IMR-90 (cell line): ENCODE data around the gene NMUR1. TPM values are rescaled to one million over a fixed set of nuclear protein-coding genes. Genes with fewer than 3 reads are reported as not detected.

Source experiments
- ATAC-seq: fragments of 200-7000 bp; cut with Tn5 transposase; 2 replicates; pipeline ENCODE4 v1.9.1; 2020; ENCODE audit warnings: low read depth, mild to moderate bottlenecking, moderate library complexity
- BruUV-seq: library from RNA; stranded (reverse); fragments of 400-500 nt; replicated peaks from 2 replicates; lab custom pipeline; 2021; lab: Mats Ljungman, UMichigan
- CTCF ChIA-PET: fragments of 300-600 bp; formaldehyde crosslinking; extraction: SDS; loops from one replicate; lab custom pipeline; 2021; ENCODE audit warnings: antibody characterized with exemption; lab: Yijun Ruan, JAX
- POLR2A ChIA-PET: fragments of 300-600 bp; sonication (Branson Sonifier 250); formaldehyde crosslinking; loops from one replicate; lab custom pipeline; 2022; ENCODE audit warnings: antibody characterized with exemption; ENCODE audit not compliant: unreplicated experiment; lab: Charles Lee
- DNase-seq: peaks from one replicate; pipeline ENCODE4 v3.0.0; 2013
- H2AFZ ChIP-seq: replicated peaks from 2 replicates; pipeline ENCODE3; 2013; ENCODE audit warnings: low read length, mild to moderate bottlenecking; ENCODE audit not compliant: poor library complexity
- H2AK5ac ChIP-seq: 2 replicates; pipeline ENCODE4 v1.6.1; 2013; ENCODE audit warnings: low read depth, low read length, inconsistent platforms
- H2AK9ac ChIP-seq: replicated peaks from 2 replicates; pipeline ENCODE3; 2013; ENCODE audit warnings: mild to moderate bottlenecking, low read depth, low read length, moderate library complexity; ENCODE audit not compliant: poor library complexity
- H2BK120ac ChIP-seq: 2 replicates; pipeline ENCODE4 v1.6.1; 2013; ENCODE audit warnings: low read depth, low read length, inconsistent platforms
- H2BK15ac ChIP-seq: 3 replicates; pipeline ENCODE4 v1.6.1; 2013; ENCODE audit warnings: low read depth, low read length, inconsistent platforms
- H2BK20ac ChIP-seq: 2 replicates; pipeline ENCODE4 v1.6.1; 2013; ENCODE audit warnings: low read depth, mild to moderate bottlenecking, inconsistent platforms, low read length, moderate library complexity
- H2BK5ac ChIP-seq: 2 replicates; pipeline ENCODE4 v1.6.1; 2013; ENCODE audit warnings: mild to moderate bottlenecking, low read depth, low read length, inconsistent platforms; ENCODE audit not compliant: poor library complexity, severe bottlenecking
- H3K14ac ChIP-seq: replicated peaks from 2 replicates; pipeline ENCODE4 v1.6.1; 2013; ENCODE audit warnings: low read depth, low read length, inconsistent platforms
- H3K18ac ChIP-seq: 2 replicates; pipeline ENCODE4 v1.6.1; 2013; ENCODE audit warnings: low read depth, low read length, control low read depth
- H3K23ac ChIP-seq: 2 replicates; pipeline ENCODE4 v1.6.1; 2013; ENCODE audit warnings: low read depth, low read length, inconsistent platforms
- H3K27ac ChIP-seq: 2 replicates; pipeline ENCODE4 v1.5.1; 2013; ENCODE audit warnings: mild to moderate bottlenecking, control low read depth, low read length; ENCODE audit not compliant: insufficient read depth
- H3K27me3 ChIP-seq: 2 replicates; pipeline ENCODE4 v1.6.1; 2013; ENCODE audit warnings: low read length; ENCODE audit not compliant: control insufficient read depth, insufficient read depth
- H3K36me3 ChIP-seq: 2 replicates; pipeline ENCODE4 v1.6.1; 2013; ENCODE audit warnings: low read length, mixed read lengths; ENCODE audit not compliant: control insufficient read depth, insufficient read depth
- H3K4ac ChIP-seq: 2 replicates; pipeline ENCODE4 v1.6.1; 2013; ENCODE audit warnings: low read depth, low read length, inconsistent platforms
- H3K4me1 ChIP-seq: 2 replicates; pipeline ENCODE4 v1.6.1; 2013; ENCODE audit warnings: low read length, mixed read lengths; ENCODE audit not compliant: control insufficient read depth, insufficient read depth
- H3K4me2 ChIP-seq: 2 replicates; pipeline ENCODE4 v1.6.1; 2013; ENCODE audit warnings: low read depth, mild to moderate bottlenecking, control low read depth, low read length, moderate library complexity
- H3K4me3 ChIP-seq: 2 replicates; pipeline ENCODE4 v1.5.1; 2013; ENCODE audit warnings: low read depth, mild to moderate bottlenecking, control low read depth, low read length, moderate library complexity; ENCODE audit not compliant: insufficient read depth
- H3K56ac ChIP-seq: 2 replicates; pipeline ENCODE4 v1.6.1; 2013; ENCODE audit warnings: low read length, inconsistent platforms; ENCODE audit not compliant: insufficient read depth; ENCODE audit errors: extremely low read depth
- H3K79me1 ChIP-seq, 2 experiments: 2 replicates each; pipeline ENCODE4 v1.6.1; 2013; ENCODE audit warnings: low read length in 2 of 2, inconsistent platforms in 1 of 2, low read depth in 1 of 2
- H3K9ac ChIP-seq: 2 replicates; pipeline ENCODE4 v1.6.1; 2013; ENCODE audit warnings: low read depth, low read length, control low read depth
- H3K9me1 ChIP-seq: 2 replicates; pipeline ENCODE4 v1.6.1; 2013; ENCODE audit warnings: low read length, inconsistent platforms; ENCODE audit not compliant: insufficient read depth
- H3K9me3 ChIP-seq: 2 replicates; pipeline ENCODE4 v1.6.1; 2013; ENCODE audit warnings: low read length; ENCODE audit not compliant: control insufficient read depth, insufficient read depth
- H4K20me1 ChIP-seq: 2 replicates; pipeline ENCODE4 v1.6.1; 2013; ENCODE audit warnings: low read length, inconsistent platforms; ENCODE audit not compliant: insufficient read depth
- H4K5ac ChIP-seq: 2 replicates; pipeline ENCODE4 v1.6.1; 2013; ENCODE audit warnings: mild to moderate bottlenecking, low read depth, low read length, control low read depth
- H4K8ac ChIP-seq, 2 experiments: 2 replicates each; pipeline ENCODE4 v1.6.1; 2013; ENCODE audit warnings: low read depth in 2 of 2, low read length in 2 of 2, control low read depth in 1 of 2, inconsistent platforms in 1 of 2
- H4K91ac ChIP-seq: 2 replicates; pipeline ENCODE4 v1.6.1; 2013; ENCODE audit warnings: low read depth, low read length, inconsistent platforms; ENCODE audit not compliant: insufficient read depth
- BHLHE40 ChIP-seq: fragments of 150-350 bp; IDR thresholded peaks from 2 replicates; pipeline ENCODE4 v1.6.1; 2016; ENCODE audit warnings: mild to moderate bottlenecking, low read depth, low read length
- CEBPB ChIP-seq: IDR thresholded peaks from 2 replicates; pipeline ENCODE4 v1.6.1; 2012; ENCODE audit warnings: low read depth, low read length, improper control_type of control experiment
- FOS ChIP-seq: fragments of 150-350 bp; IDR thresholded peaks from 2 replicates; pipeline ENCODE4 v1.6.1; 2016; ENCODE audit warnings: low read depth, low read length
- WGBS, 2 experiments: methylation state at CpG; one replicate each; pipeline versions ENCODE4 v1.1.5 to v1.1.7; 2013; ENCODE audit warnings: missing lambda C conversion rate in 2 of 2; ENCODE audit not compliant: insufficient read length in 1 of 2; ENCODE audit errors: extremely low coverage in 2 of 2; 5-methylcytosine and 5-hydroxymethylcytosine counted together
- dilution Hi-C: fragments of 300-500 bp; cut with HindIII; formaldehyde crosslinking; loops from one replicate; pipeline ENCODE4 v1.14.3; 2018; ENCODE audit warnings: low sequenced_read_pairs; ENCODE audit not compliant: unreplicated experiment
- in situ Hi-C: fragments of 300-500 bp; cut with MboI; formaldehyde crosslinking; loops from 3 replicates; pipeline ENCODE4 v1.14.3; 2019; ENCODE audit warnings: low sequenced_read_pairs, inconsistent platforms, mixed read lengths
- intact Hi-C: fragments of 100-400 bp; cut with micrococcal nuclease; formaldehyde crosslinking; loops from 2 replicates; pipeline ENCODE4 v1.10.0; 2022
- polyA plus RNA-seq, 3 experiments: library from polyadenylated mRNA; depleted of rRNA; stranded (reverse); fragments of >200 nt; gene quantifications; 2 replicates each; pipeline ENCODE4 v1.2.3, GENCODE V29; 2012; ENCODE audit warnings: low replicate concordance in 1 of 3
- total RNA-seq: library from RNA; depleted of rRNA; stranded (reverse); fragments of >200 nt; gene quantifications from 2 replicates; pipeline ENCODE4 v1.2.3, GENCODE V29; 2012

Gene NMUR1
- total and polyA plus RNA-seq, 2 of the 4 experiments (the other 2 are of a cell fraction): not detected

DNA sequence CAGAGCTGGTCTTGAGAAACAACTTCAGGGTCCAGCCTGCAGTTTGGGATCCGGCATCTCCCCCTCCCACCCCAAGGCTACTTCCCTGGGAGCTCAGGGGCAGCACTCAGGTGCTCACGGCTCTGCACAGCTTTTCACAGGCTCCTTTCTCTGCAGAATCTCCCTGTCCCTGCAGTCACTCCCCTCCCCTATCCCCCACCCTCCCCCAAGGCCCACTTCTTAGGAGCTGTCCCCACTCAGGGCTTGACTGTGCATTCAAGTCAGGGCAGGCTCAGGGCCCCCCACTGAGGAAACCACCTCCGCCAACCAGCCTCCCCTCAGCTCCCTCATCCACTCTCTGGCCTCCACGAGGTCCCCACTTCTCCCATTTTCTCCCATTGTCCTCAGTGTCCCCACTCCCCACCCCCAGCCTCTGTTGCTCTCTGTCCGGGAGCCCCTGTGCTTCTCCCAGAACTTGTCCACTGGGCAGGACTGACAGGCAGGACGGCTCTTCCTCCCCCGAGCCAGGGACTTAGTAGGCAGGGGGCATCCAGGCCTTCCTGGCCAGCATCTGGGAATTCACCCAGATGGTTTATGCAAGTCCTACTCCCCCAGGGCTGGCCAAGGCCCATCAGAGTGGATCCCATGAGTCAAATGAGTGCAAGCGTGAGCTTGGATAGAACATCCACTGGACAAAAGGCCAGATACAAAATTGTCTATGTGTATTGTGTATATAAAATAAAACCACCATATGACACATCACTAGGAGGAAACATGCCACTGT is 7.6 kb downstream of the NMUR1 start:
- no peak for TF ChIP-seq FOS
- peak; percentile 54 for TF ChIP-seq BHLHE40
- TF ChIP-seq CEBPB: peak; percentile 33; the same call in 1 of the 2 replicates
- H2AFZ ChIP-seq: peak overlapping the region; percentile 29
- peak overlapping the region; percentile 10 for H2BK5ac ChIP-seq
- ATAC-seq (peak; percentile 80), DNase-seq (peak; percentile 83)
- intact Hi-C loops: no loop called here
- POLR2A ChIA-PET: no interaction called here
- H4K8ac ChIP-seq: no peak overlapping the region
- H3K4me1 ChIP-seq: peaks cover 8% of the 10 kb centered on the region
- no peaks in the 10 kb centered on the region; the same call in 1 of the 2 replicates for H3K9me1 ChIP-seq
- CTCF ChIA-PET: no interaction called here
- H3K4me2 ChIP-seq: no peak overlapping the region
- H2BK20ac ChIP-seq: no peak overlapping the region
- H3K27ac ChIP-seq: 0 out of 2 replicates have a peak overlapping the region, but pooled peaks have one; percentile 1
- no peak overlapping the region for H3K4me3 ChIP-seq
- in situ Hi-C loops: no loop called here
- no peak overlapping the region for H4K91ac ChIP-seq
- no peaks in the 10 kb centered on the region for H3K79me1 ChIP-seq
- no peaks in the 10 kb centered on the region for H4K20me1 ChIP-seq
- no peak overlapping the region for H3K56ac ChIP-seq
- no peaks in the 10 kb centered on the region for H3K9me3 ChIP-seq
- no peaks in the 10 kb centered on the region for H3K36me3 ChIP-seq
- H3K4ac ChIP-seq: no peak overlapping the region; the same call in 1 of the 2 replicates
- no peak overlapping the region; the same call in 1 of the 2 replicates for H3K14ac ChIP-seq
- no peak overlapping the region for H3K9ac ChIP-seq
- H2AK9ac ChIP-seq: peak overlapping the region; percentile 74
- no peak overlapping the region for H3K18ac ChIP-seq
- H3K23ac ChIP-seq: no peak overlapping the region; the same call in 1 of the 2 replicates
- H2AK5ac ChIP-seq: 0 out of 2 replicates have a peak overlapping the region, but pooled peaks have one; percentile 5
- dilution Hi-C loops: no loop called here
- H2BK120ac ChIP-seq: no peak overlapping the region
- no peak overlapping the region for H4K5ac ChIP-seq
- WGBS, 2 experiments: 85% methylated on average over 2 of the region's 8 CpGs; no CpG with 5 or more reads in 1 of the 2 experiments
- no peak overlapping the region; the same call in 2 of the 3 replicates for H2BK15ac ChIP-seq
- H3K27me3 ChIP-seq: peaks cover 2% of the 10 kb centered on the region; the same call in 1 of the 2 replicates
- BruUV-seq: no TSS peak
